ENCODE results near the gene CSTF2. TPM values are rescaled to one million over a fixed set of nuclear protein-coding genes. Genes with fewer than 3 reads are reported as not detected.
A peak's percentile ranks its signal among the peaks of the same experiment; 100 is the strongest.

Gene CSTF2
- total RNA-seq, 1 experiment from 2014 or later, result 30.3 TPM

DNA sequence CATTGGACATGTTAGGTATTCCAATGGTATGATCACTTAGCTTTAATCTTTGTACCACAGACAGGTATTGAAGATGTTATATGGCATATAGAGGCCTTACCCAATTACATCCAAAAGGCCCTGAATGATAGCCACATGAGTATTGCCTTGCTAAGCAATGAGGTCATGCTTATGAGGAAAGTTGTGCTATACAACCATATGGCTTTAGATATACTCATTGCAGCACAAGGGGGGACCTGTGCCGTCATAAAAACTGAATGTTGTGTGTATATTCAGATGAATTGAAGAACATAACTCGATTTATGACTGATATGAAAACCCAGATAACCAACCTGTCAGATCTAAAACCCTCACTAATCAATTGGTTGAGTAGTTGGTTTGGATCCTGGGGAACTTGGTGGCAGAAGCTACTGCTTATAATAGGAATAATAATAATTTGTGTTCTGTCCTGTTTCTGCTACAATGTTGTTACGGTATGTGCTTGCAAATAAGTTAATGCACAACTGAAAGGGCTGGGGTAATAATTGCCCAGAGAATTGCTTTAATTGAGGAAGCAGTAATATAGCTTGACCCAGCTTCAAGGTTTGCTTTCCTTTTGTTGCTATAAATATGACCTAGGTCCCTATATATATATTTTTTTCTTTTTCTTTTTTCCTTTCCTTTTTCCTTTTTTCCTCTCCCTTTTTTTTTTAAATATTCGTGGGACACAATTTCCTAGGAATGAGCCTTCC, 21.5 kb upstream of the CSTF2 start (continued):
- TF ChIP-seq, protein P1, sequence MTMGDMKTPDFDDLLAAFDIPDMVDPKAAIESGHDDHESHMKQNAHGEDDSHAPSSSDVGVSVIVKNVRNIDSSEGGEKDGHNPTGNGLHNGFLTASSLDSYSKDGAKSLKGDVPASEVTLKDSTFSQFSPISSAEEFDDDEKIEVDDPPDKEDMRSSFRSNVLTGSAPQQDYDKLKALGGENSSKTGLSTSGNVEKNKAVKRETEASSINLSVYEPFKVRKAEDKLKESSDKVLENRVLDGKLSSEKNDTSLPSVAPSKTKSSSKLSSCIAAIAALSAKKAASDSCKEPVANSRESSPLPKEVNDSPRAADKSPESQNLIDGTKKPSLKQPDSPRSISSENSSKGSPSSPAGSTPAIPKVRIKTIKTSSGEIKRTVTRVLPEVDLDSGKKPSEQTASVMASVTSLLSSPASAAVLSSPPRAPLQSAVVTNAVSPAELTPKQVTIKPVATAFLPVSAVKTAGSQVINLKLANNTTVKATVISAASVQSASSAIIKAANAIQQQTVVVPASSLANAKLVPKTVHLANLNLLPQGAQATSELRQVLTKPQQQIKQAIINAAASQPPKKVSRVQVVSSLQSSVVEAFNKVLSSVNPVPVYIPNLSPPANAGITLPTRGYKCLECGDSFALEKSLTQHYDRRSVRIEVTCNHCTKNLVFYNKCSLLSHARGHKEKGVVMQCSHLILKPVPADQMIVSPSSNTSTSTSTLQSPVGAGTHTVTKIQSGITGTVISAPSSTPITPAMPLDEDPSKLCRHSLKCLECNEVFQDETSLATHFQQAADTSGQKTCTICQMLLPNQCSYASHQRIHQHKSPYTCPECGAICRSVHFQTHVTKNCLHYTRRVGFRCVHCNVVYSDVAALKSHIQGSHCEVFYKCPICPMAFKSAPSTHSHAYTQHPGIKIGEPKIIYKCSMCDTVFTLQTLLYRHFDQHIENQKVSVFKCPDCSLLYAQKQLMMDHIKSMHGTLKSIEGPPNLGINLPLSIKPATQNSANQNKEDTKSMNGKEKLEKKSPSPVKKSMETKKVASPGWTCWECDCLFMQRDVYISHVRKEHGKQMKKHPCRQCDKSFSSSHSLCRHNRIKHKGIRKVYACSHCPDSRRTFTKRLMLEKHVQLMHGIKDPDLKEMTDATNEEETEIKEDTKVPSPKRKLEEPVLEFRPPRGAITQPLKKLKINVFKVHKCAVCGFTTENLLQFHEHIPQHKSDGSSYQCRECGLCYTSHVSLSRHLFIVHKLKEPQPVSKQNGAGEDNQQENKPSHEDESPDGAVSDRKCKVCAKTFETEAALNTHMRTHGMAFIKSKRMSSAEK (CRISPR knock-in tag; IDR thresholded peaks at IDR 0.05; ENCODE audit: borderline replicate concordance), result no peak
- TF ChIP-seq ZNF121 (CRISPR knock-in tag; IDR thresholded peaks at IDR 0.05) (no peak), SOX15 (CRISPR knock-in tag; IDR thresholded peaks at IDR 0.05) (no peak), NR1H2 (CRISPR knock-in tag; IDR thresholded peaks at IDR 0.05) (no peak), TCF7 (CRISPR knock-in tag; IDR thresholded peaks at IDR 0.05; ENCODE audit: low read depth) (no peak), FOXJ3 (CRISPR knock-in tag; IDR thresholded peaks at IDR 0.05; ENCODE audit: borderline replicate concordance) (no peak)
- TF ChIP-seq, protein P2, sequence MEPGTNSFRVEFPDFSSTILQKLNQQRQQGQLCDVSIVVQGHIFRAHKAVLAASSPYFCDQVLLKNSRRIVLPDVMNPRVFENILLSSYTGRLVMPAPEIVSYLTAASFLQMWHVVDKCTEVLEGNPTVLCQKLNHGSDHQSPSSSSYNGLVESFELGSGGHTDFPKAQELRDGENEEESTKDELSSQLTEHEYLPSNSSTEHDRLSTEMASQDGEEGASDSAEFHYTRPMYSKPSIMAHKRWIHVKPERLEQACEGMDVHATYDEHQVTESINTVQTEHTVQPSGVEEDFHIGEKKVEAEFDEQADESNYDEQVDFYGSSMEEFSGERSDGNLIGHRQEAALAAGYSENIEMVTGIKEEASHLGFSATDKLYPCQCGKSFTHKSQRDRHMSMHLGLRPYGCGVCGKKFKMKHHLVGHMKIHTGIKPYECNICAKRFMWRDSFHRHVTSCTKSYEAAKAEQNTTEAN (CRISPR knock-in tag; IDR thresholded peaks at IDR 0.05), result no peak

DNA sequence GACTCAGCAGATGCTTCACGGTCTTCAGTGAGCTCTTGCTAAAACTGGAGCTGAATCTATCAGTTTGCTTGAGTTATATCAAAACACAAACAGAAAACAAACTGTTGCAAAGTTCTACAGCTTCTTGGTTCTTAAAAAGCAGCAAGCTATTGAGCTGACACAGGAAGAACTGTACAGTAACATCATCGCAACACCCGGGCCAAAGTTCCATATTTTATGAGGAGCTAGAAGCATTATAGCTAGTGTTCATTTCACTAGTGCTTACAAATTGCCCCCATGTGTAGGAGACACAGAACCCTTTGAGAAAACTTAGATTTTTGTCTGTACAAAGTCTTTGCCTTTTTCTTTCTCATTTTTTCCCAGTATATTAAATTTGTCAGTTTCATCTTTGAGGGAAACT, 17.3 kb upstream of the CSTF2 start:
- Mint-ChIP-seq H3K9me3 (peaks cover 4% of the 10 kb centered on the region; the same call in 1 of the 2 replicates), H3K27me3 (ENCODE audit: low read depth) (peaks cover 3% of the 10 kb centered on the region), H3K4me3 (no peak overlapping the region), H3K4me1 (peaks cover 8% of the 10 kb centered on the region), H3K27ac (no peak overlapping the region), H3K36me3 (0 out of 2 replicates have a peak, but pooled peaks cover 2% of the 10 kb centered on the region)
- DNase-seq (ENCODE audit: low spot score) (no peak), ATAC-seq (no peak)
- POLR2A ChIA-PET, result no interaction called here
- CTCF ChIA-PET, result interaction anchor here (0.9 kb wide), 1 partner anchor 34 kb away, joined by 4 read pairs; no protein-coding TSS in a partner anchor
- TF ChIP-seq TCF7 (CRISPR knock-in tag; IDR thresholded peaks at IDR 0.05; ENCODE audit: low read depth), result no peak

DNA sequence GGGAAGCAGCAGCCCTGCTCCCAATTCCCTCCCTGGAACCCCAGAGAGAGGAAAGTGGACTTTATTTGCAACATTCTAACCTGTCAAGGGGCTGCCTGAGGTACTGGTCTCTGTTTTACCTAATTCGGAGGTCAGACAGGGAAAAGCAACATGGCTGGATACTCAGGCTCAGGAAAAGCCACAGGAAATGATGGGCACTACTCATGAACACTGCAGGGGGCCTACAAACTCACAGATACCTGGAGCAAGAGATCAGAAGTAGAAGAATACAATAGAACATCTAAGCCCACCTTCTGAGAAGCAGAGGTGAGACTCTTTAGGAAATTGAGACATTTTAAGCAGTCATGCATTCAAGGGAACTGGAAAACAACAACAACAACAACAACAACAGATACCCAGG, 15.4 kb upstream of the CSTF2 start:
- H3K4me1 Mint-ChIP-seq, result peaks cover 8% of the 10 kb centered on the region
- TF ChIP-seq RORB (CRISPR knock-in tag; IDR thresholded peaks at IDR 0.05) (no peak), TEAD1 (CRISPR knock-in tag; IDR thresholded peaks at IDR 0.05) (no peak), IRF2 (CRISPR knock-in tag; IDR thresholded peaks at IDR 0.05; ENCODE audit: borderline replicate concordance, low read depth) (no peak), ZNF232 (CRISPR knock-in tag; IDR thresholded peaks at IDR 0.05) (no peak), TEAD4 (CRISPR knock-in tag; IDR thresholded peaks at IDR 0.05) (no peak), ZNF138 (CRISPR knock-in tag; conservative IDR thresholded peaks at IDR 0.05) (no peak), FOXJ3 (CRISPR knock-in tag; IDR thresholded peaks at IDR 0.05; ENCODE audit: borderline replicate concordance) (no peak), ZNF416 (CRISPR knock-in tag; IDR thresholded peaks at IDR 0.05) (no peak), MXD4 (CRISPR knock-in tag; IDR thresholded peaks at IDR 0.05; ENCODE audit: borderline replicate concordance) (no peak), TP53 (CRISPR knock-in tag; IDR thresholded peaks at IDR 0.05) (no peak), NR1H2 (CRISPR knock-in tag; IDR thresholded peaks at IDR 0.05) (no peak), HMGA2 (CRISPR knock-in tag; IDR thresholded peaks at IDR 0.05) (no peak), ZNF396 (CRISPR knock-in tag; IDR thresholded peaks at IDR 0.05; ENCODE audit: borderline replicate concordance) (no peak), CREM (CRISPR knock-in tag; IDR thresholded peaks at IDR 0.05) (no peak), EMX1 (CRISPR knock-in tag; IDR thresholded peaks at IDR 0.05) (no peak)
- TF ChIP-seq, protein P1 (CRISPR knock-in tag; IDR thresholded peaks at IDR 0.05; ENCODE audit: borderline replicate concordance), result no peak
- TF ChIP-seq, protein P3, sequence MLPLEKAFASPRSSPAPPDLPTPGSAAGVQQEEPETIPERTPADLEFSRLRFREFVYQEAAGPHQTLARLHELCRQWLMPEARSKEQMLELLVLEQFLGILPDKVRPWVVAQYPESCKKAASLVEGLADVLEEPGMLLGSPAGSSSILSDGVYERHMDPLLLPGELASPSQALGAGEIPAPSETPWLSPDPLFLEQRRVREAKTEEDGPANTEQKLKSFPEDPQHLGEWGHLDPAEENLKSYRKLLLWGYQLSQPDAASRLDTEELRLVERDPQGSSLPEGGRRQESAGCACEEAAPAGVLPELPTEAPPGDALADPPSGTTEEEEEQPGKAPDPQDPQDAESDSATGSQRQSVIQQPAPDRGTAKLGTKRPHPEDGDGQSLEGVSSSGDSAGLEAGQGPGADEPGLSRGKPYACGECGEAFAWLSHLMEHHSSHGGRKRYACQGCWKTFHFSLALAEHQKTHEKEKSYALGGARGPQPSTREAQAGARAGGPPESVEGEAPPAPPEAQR (CRISPR knock-in tag; IDR thresholded peaks at IDR 0.05), result no peak
- ATAC-seq, result peak; percentile 47; the same call in 1 of the 2 replicates
- no peak overlapping the region for H3K4me3 Mint-ChIP-seq
- ChIA-PET POLR2A (no interaction called here), CTCF (no interaction called here)
- H3K27me3 Mint-ChIP-seq (ENCODE audit: low read depth), result peaks cover 3% of the 10 kb centered on the region
- no peak for DNase-seq (ENCODE audit: low spot score)
- 0 out of 2 replicates have a peak, but pooled peaks cover 2% of the 10 kb centered on the region for H3K36me3 Mint-ChIP-seq
- H3K27ac Mint-ChIP-seq, result no peak overlapping the region
- H3K9me3 Mint-ChIP-seq, result peaks cover 5% of the 10 kb centered on the region

Data from WTC11 (cell line).